Caki2 (cell line): ENCODE results near the gene RELL1. TPM values are rescaled to one million over a fixed set of nuclear protein-coding genes. Genes with fewer than 3 reads are reported as not detected.

Experiments used
- DNase-seq: peaks from one replicate; pipeline ENCODE4 v3.0.0-alpha.2; 2015; ENCODE audit warnings: low read depth
- in situ Hi-C: cut with HindIII; loops from 2 replicates; pipeline ENCODE4 v1.10.0; 2016; ENCODE audit warnings: low sequenced_read_pairs, low pct_unique_long_range_greater_than_20kb, mixed read lengths
- total RNA-seq: library from RNA; depleted of rRNA; stranded (reverse); fragments of >200 nt; shearing (Covaris generic); gene quantifications from 2 replicates; pipeline ENCODE4 v1.2.3, GENCODE V29; 2014; ENCODE audit warnings: low replicate concordance; rRNA removed

The RELL1 gene
- 50.5 and 57.7 TPM in 2 replicates for total RNA-seq

- peak; percentile 99 for DNase-seq
- in situ Hi-C loops, result no loop called here
Observed at GRCh38 chr4:37686373-37687193, at the start of gene RELL1. Gene RELL1 (minus strand): TSS chr4:37686376. CDS start chr4:37686287, 89 bp downstream.

DNA sequence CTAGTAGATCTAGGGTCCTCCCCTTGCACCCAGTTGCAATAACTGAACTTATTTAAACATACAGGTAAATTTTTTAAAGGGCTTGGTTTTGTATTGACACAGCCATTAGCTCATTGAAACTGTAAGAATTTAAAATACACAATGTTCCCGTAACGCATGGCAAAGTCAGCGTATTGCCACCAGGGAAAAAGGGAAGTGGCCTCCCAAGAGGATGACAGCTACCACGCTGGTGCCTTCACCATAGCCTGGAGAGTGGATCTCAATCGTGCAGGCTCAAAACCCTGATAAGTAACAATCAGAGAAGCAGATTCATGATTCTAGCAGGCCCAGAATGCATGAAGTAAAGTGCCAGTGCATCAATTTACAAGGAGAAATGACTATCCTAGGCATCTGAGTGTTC is 49.4 kb upstream of the RELL1 start:
- in situ Hi-C loops, result no loop called here
- no peak for DNase-seq

- in situ Hi-C loops, result no loop called here
- no peak for DNase-seq
Observed at GRCh38 chr4:37734989-37735388, 48.8 kb upstream of the RELL1 start.

- no peak for DNase-seq
- in situ Hi-C loops, result no loop called here
Observed at GRCh38 chr4:37733240-37733867, 47.2 kb upstream of the RELL1 start.

- no peak for DNase-seq
- in situ Hi-C loops, result no loop called here
Observed at GRCh38 chr4:37732526-37733186, 46.5 kb upstream of the RELL1 start.

DNA sequence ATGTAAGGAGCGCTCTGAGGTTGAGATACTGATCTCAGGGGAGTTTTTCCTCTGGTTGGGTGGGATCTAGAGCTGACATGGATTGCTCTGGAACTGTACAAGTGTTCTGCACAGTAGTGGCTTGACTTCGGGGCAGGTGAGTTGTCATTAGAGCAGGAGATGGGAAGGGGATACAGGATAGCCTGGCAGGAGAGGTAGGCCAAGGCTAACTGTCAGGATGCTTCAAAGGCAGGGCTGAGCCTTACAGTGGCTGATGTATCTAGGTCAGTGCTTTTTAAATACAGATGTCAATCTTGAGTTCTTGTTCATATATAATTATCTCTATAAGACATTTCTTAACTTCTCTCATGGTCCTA is 43.5 kb upstream of the RELL1 start:
- in situ Hi-C loops, result no loop called here
- DNase-seq, result no peak

GRCh38 chr4:37728064-37728463 is 41.9 kb upstream of the RELL1 start:
- in situ Hi-C loops, result no loop called here
- no peak for DNase-seq

DNA sequence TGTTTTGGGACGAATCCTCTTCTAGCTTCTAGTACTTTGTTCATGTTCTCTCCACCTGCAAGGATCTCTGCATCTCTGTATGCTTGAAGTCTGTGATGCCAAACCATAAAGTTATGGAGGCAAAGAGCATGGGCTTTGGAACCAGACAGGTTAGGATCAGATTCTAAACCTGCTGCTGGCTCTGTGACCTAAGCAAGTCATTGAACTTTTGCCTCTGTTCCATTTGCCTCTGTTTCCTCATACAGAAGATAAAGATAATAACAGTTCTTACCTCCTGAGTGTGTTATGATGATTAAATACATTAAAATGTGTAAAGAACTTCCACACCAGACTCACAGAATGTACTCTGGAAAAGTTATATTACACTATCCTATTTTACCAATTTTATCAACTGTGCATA is 41.5 kb upstream of the RELL1 start:
- in situ Hi-C loops, result no loop called here
- DNase-seq, result no peak

DNA sequence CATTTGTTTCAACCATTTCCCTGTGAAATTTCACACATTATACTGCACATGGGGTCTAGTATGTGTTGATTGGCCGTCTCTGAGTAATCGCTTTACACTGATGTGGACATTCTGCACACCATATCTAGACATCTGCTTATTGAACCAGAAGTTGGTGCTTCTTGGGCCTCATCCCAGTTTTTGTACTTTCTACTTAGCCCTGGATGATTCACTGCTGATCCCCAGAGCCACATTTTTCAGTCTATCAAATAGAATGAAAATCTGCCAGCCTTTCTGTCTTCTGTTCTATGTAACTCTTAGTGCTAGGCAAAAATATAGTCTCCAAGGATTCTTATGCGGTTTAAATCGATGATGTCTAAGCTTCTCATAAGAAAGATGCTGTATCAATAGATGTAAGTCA is 40.5 kb upstream of the RELL1 start:
- in situ Hi-C loops, result no loop called here
- DNase-seq, result no peak

- DNase-seq, result no peak
- in situ Hi-C loops, result no loop called here
Observed at GRCh38 chr4:37725718-37726117, 39.5 kb upstream of the RELL1 start.

GRCh38 chr4:37723067-37723466 is 36.9 kb upstream of the RELL1 start:
- in situ Hi-C loops, result no loop called here
- no peak for DNase-seq

- no peak for DNase-seq
- in situ Hi-C loops, result no loop called here
Observed at GRCh38 chr4:37721995-37722638, 35.9 kb upstream of the RELL1 start.

DNA sequence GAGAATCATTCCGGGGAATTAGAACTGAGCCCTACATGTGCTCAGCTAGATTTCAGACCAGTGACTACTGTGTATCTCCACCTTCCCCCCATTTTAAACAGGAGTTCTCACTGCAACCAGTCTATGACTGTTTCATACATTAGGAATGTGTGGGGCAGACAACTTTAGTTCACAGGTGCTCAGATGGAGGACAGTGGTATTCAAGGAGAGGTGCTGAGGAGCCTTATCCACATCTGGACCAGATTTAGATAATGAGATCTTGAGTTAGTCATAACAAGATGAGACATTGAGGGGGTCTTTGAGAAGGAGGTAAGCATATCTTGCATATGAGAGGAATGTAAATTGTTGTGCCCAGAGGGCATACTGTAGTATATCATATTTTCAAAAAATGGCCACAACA is 32.8 kb upstream of the RELL1 start:
- in situ Hi-C loops, result no loop called here
- DNase-seq, result no peak

- no peak for DNase-seq
- in situ Hi-C loops, result no loop called here
Observed at GRCh38 chr4:37717576-37717975, 31.4 kb upstream of the RELL1 start.

GRCh38 chr4:37715889-37716402 is 29.8 kb upstream of the RELL1 start:
- no peak for DNase-seq
- in situ Hi-C loops, result no loop called here

- DNase-seq, result no peak
- in situ Hi-C loops, result no loop called here
Observed at GRCh38 chr4:37710491-37710890, 24.3 kb upstream of the RELL1 start.

DNA sequence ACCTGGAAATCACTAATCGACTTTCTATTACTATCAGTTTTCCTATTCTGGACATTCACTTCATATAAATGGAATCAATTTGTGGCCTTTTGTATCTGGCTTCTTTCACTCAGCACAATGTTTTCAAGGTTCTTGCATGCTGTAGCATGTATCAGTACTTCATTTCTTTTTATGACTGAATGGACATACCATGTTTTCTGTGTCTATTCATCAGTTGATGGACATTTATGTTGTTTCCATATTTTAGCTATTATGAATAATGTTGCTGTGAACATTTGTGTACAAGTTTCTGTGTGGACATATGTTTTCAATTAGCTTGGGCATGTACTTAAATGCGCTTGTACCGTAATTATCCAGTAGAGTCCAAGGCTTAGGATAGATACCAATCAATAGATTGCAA is 19.9 kb upstream of the RELL1 start:
- DNase-seq, result no peak
- in situ Hi-C loops, result no loop called here

GRCh38 chr4:37705571-37705970 is 19.4 kb upstream of the RELL1 start:
- in situ Hi-C loops, result no loop called here
- no peak for DNase-seq
